ENCODE measurements around the gene PRKAG2. TPM values are rescaled to one million over a fixed set of nuclear protein-coding genes. Genes with fewer than 3 reads are reported as not detected.

PRKAG2 gene
- total and polyA plus RNA-seq, 2 of the 8 experiments (the other 6 are each of a cell fraction or from before 2014, with no cell fraction given) = 7.5 to 18.1 TPM

- no peak for TF ChIP-seq CHD7 (IDR thresholded peaks at IDR 0.05; ENCODE audit: insufficient replicate concordance, low read length)
- TF ChIP-seq EGR1 (IDR thresholded peaks at IDR 0.05; ENCODE audit: borderline replicate concordance, low read depth, low read length) = no peak
- no peak for TF ChIP-seq TBP (IDR thresholded peaks at IDR 0.05; ENCODE audit: low read depth, low read length)
- TF ChIP-seq CTCF (IDR thresholded peaks at IDR 0.05; ENCODE audit: control extremely low read depth in 1 of 3, insufficient read depth in 1 of 3, low read depth in 1 of 3, low read length in 3 of 3) = no peak
- TF ChIP-seq KDM4A (IDR thresholded peaks at IDR 0.05; ENCODE audit: low read depth, low read length, severe bottlenecking) = no peak
- no peak for TF ChIP-seq SIRT6 (IDR thresholded peaks at IDR 0.05; ENCODE audit: low read length)
- no peak for TF ChIP-seq ATF3 (IDR thresholded peaks at IDR 0.05; ENCODE audit: insufficient read depth, low read depth, low read length)
- TF ChIP-seq EP300 (IDR thresholded peaks at IDR 0.05; ENCODE audit: borderline replicate concordance in 1 of 2, low read depth in 2 of 2, low read length in 2 of 2) = no peak
These were observed 273.0 kb downstream of the PRKAG2 start (continued) for GRCh38 chr7:151603951-151604350.

Data from H1 (cell line).